COLO668 (cell line): Measurements from ENCODE around the gene FSIP1.

ENCODE experiments used
- DNase-seq: peaks from one replicate; lab custom pipeline; 2025; ENCODE audit not compliant: unreplicated experiment; lab: John Stamatoyannopoulos, UW

Gene FSIP1

GRCh38 chr15:39564972-39565665 is 217.5 kb downstream of the FSIP1 start:
- DNase-seq: no peak

DNA sequence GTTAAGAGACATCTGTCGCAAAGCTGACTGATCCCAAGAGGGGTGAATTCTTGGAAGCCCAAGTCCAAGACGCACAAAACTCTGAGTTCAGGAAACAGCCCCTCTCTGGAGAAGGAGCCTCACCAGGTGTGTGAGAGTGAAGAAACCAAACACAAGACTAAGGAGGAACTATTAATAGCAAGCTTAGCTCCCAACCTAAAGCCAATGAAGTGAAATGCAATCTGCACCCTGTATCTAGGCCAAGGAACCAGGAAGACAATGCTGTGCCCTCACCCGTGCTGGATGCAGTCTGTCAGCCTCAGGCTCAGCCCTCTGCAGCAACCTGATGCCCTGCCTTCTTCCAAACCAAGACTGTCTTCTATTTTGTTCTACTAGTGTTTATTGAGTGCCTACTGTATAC is 224.2 kb downstream of the FSIP1 start:
- DNase-seq: no peak

DNA sequence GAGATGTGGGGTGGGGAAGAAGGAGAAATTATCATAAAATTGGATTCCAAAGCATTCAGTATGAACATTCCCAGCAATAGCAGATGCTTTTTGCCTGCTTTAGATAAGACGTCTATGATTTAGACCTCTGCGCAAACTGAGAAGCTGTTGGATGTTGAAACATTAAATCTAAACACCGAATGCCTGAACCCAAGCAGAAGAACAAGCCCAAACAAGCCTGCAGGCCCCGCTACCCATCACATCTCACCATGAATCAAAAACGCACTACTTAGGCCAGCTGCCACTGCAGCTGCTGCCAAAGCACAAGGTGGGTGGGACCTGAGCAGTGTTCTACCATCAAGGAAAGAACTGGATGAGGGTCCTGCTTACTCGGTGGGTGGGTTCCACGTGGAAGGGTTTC is 226.2 kb downstream of the FSIP1 start:
- peak; percentile 36 for DNase-seq

DNA sequence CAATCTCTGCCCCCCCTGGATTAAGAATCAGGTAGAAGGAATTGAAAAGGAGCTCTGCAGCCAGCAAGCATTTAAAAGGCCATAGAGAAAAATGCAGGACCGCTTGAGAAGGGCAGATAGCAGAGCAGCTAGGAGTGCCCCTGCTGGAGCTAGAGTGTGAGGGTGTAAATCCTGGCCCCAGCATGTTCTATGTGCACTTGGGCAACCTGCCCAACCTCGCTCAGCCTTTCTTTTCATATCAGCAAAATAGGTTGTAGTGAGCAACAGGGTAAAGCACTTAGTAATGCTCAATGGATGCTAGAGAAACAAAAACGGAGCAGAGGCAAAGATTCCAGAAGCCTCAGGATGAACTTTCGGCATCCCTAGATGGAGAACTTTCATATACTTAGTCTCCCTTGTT is 226.8 kb downstream of the FSIP1 start:
- DNase-seq: no peak

DNA sequence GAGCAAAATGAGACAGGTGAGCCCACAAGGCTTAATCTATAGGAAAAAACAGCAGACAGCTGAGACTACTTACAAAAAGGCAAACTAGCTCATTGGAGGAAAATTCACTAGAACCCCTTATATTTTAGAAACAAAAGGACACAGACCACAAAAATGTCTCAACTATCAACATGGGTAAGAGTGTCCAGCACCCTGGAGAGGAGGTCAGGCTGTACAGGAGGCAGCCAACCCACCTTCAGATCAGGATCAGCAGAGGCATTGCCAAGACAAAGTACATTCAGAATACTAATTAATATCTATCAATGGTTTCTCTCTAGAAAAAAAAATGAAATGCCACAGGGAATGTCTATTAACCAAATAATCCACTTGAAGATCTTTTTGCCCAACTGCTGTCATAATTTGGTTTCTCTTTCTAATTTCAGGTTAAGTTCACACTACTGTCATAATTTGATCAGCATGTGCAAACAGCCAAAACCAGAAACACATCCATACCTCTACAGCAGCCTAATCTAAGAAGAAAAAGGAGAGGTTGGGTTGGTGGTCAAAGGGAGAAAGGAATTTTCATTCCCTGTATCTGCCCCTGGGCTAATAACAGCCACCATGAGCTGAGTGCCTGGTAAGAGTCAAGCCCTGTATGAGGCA is 227.8 kb downstream of the FSIP1 start:
- DNase-seq: no peak

- peak; percentile 32 for DNase-seq
These were observed 228.5 kb downstream of the FSIP1 start for GRCh38 chr15:39553947-39554693.

DNA sequence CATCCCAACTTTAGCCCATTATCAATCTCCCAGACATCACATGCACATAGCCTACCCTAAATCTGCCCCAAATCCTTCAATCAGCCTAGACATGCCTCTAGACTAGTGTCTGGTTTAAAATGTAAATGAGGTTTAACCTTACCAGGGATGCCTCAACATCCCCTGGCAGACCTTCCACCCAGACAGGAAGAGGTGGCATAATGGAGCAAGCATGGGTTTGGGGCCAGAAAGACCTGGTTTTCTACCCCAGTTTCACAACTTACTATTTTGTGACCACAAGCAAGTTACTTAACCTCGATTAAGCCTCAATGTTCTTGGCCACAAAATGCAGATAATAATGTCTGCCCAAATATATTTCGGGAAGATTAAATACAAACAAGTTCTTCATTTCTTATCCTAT is 230.1 kb downstream of the FSIP1 start:
- DNase-seq: no peak

GRCh38 chr15:39551476-39551875 is 231.2 kb downstream of the FSIP1 start:
- no peak for DNase-seq
